Type B pancreatic cell (in vitro differentiated cells): ENCODE results near the gene FAM162A. TPM values are rescaled to one million over a fixed set of nuclear protein-coding genes. Genes with fewer than 3 reads are reported as not detected.

Experiments
- DNase-seq: peaks from one replicate; pipeline ENCODE4 v3.0.0; 2021; ENCODE audit warnings: mixed read lengths; ENCODE audit not compliant: unreplicated experiment; ENCODE audit errors: extremely low spot score
- H3K27ac Mint-ChIP-seq: 2 replicates; pipeline ENCODE4 v1.8.0; 2021; ENCODE audit warnings: mild to moderate bottlenecking, mixed read lengths
- H3K27me3 Mint-ChIP-seq: 2 replicates; pipeline ENCODE4 v1.8.0; 2021; ENCODE audit warnings: mixed read lengths
- H3K36me3 Mint-ChIP-seq: 2 replicates; pipeline ENCODE4 v1.8.0; 2021; ENCODE audit warnings: mixed read lengths
- H3K4me1 Mint-ChIP-seq: one replicate; pipeline ENCODE4 v1.8.0; 2021; ENCODE audit warnings: mixed read lengths; ENCODE audit not compliant: unreplicated experiment
- H3K4me3 Mint-ChIP-seq: 2 replicates; pipeline ENCODE4 v1.8.0; 2021; ENCODE audit warnings: mild to moderate bottlenecking, mixed read lengths
- H3K9me3 Mint-ChIP-seq: 2 replicates; pipeline ENCODE4 v1.8.0; 2021; ENCODE audit warnings: mixed read lengths
- total RNA-seq: library from RNA; stranded (reverse); gene quantifications from 2 replicates; pipeline ENCODE4 v1.2.1, GENCODE V29; 2021; ENCODE audit warnings: low replicate concordance
- TF ChIP-seq, protein P1 (sequence below): fragments of 200-600 bp; sonication (generic); conservative IDR thresholded peaks from 2 replicates; pipeline ENCODE4 v1.5.0; 2021; ENCODE audit warnings: antibody characterized with exemption, mild to moderate bottlenecking

Gene FAM162A
- total RNA-seq, 1 donor from 2014 or later = 68.8 TPM

DNA sequence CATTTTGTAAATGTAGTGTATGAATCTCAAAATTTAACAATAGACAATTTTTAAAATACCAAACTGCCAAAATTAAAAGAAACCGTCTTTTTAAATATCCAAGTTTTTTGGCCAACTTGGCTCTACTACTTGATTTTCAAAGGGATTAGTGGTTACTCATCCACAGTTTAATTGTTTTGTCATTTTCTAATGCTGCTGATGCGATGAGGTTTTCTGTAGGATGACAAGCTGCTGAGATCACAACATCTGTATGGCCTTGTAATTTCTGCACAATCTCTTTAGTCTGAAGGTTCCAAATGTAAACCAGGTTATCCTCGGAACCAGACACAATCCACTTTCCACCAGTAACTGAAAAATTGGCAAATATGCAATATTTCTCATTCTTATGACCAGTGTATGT is 30.4 kb downstream of the FAM162A start:
- Mint-ChIP-seq H3K27me3 (peaks cover 3% of the 10 kb centered on the region), H3K4me3 (peak overlapping the region; percentile 99), H3K36me3 (peaks cover 10% of the 10 kb centered on the region), H3K4me1 (peaks cover 25% of the 10 kb centered on the region), H3K9me3 (no peaks in the 10 kb centered on the region), H3K27ac (peak overlapping the region; percentile 99)
- TF ChIP-seq, protein P1, sequence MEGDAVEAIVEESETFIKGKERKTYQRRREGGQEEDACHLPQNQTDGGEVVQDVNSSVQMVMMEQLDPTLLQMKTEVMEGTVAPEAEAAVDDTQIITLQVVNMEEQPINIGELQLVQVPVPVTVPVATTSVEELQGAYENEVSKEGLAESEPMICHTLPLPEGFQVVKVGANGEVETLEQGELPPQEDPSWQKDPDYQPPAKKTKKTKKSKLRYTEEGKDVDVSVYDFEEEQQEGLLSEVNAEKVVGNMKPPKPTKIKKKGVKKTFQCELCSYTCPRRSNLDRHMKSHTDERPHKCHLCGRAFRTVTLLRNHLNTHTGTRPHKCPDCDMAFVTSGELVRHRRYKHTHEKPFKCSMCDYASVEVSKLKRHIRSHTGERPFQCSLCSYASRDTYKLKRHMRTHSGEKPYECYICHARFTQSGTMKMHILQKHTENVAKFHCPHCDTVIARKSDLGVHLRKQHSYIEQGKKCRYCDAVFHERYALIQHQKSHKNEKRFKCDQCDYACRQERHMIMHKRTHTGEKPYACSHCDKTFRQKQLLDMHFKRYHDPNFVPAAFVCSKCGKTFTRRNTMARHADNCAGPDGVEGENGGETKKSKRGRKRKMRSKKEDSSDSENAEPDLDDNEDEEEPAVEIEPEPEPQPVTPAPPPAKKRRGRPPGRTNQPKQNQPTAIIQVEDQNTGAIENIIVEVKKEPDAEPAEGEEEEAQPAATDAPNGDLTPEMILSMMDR = no peak
- no peak for DNase-seq

DNA sequence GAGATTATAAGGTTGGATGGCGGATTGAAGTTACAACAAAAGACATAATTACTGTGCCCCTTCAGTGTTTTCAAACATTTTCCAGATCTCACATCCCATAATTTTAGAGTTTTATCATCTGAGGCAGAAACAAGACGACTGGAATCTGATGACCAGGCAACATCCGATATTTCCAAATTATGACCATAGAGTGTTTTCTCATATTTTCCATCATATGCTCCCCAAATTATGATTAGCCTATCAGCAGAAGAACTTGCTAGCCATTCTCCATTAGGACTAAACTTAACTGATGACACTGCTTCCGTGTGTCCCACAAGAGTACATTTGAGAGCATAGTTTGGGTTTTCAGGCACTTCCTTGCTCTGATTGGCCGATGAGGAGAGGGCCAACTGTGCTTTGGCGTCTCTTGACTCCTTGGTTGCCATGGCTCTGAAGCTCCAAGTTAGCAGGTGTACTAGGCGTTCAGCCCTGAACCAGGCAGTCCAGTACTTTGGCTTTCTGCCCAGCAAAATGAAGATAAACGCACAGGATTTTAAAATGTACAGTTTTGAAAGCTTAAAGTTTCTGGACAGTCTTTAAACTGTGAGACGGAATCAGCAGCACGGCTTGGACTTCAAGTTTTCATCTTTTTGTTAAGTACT is 31.2 kb downstream of the FAM162A start:
- no peak for DNase-seq
- H3K4me3 Mint-ChIP-seq = peak overlapping the region; percentile 99

DNA sequence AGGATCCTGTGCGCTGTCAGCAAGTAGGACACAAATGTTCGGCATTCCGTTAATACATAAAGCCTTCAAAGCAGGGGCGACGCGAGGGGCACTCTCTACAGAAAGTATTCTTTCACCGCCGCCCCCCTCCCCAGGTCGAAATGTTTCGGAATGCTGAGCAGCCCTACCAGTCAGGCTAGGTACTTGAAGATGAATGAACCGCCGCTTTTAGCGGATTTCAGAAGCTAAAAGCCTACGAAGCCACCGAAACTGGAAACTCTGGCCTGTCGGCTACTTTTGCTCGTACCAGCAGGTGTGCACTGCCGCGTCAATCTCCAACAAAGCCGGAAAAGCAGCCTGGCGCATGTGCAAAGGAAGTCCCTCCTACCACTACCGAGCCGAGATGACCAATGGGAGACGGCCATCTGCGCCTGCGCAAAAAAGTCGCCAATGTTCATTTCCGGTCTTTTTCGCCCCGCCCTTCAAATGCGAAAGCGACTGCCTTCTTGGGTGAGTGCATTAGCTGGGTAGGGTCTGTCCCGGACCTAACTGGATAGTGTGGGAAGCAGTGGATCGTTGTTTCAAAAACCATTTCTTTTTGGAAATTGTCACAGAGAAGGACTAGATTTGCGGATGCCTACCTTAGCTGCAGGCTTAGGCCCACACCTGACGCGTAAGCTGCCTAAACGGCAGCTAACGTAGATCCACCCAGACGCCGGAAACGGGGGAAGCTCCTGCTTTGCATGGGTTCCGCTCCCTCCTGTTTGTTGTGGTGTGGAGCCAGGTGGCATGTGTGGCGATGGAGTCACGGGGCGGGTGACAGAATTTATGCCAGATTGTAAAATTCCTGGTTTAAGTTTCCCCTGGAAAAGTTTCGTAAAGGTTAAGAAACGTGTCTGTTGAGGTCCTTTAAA is 32.0 kb downstream of the FAM162A start, which contains the start of gene WDR5B:
Gene WDR5B, minus strand, starts transcription at position 301 of the 893 bp plus-strand sequence. CDS start 534 bp downstream, outside the sequence.
- TF ChIP-seq, protein P1 = peak; percentile 41
- H3K4me3 Mint-ChIP-seq = peak within 1 kb of the TSS; percentile 99
- H3K27me3 Mint-ChIP-seq = peaks cover 3% of the 10 kb centered on the region
- peaks cover 11% of the 10 kb centered on the region for H3K36me3 Mint-ChIP-seq
- peaks cover 25% of the 10 kb centered on the region for H3K4me1 Mint-ChIP-seq
- peak within 1 kb of the TSS; percentile 99 for H3K27ac Mint-ChIP-seq
- DNase-seq = peak; percentile 98
- no peaks in the 10 kb centered on the region for H3K9me3 Mint-ChIP-seq

More for the DNA sequence above, 31.2 kb downstream of the FAM162A start:
- Mint-ChIP-seq H3K9me3 (no peaks in the 10 kb centered on the region), H3K27me3 (peaks cover 3% of the 10 kb centered on the region), H3K4me1 (peaks cover 25% of the 10 kb centered on the region), H3K36me3 (peaks cover 12% of the 10 kb centered on the region), H3K27ac (peak overlapping the region; percentile 99)
- TF ChIP-seq, protein P1 = no peak

DNA sequence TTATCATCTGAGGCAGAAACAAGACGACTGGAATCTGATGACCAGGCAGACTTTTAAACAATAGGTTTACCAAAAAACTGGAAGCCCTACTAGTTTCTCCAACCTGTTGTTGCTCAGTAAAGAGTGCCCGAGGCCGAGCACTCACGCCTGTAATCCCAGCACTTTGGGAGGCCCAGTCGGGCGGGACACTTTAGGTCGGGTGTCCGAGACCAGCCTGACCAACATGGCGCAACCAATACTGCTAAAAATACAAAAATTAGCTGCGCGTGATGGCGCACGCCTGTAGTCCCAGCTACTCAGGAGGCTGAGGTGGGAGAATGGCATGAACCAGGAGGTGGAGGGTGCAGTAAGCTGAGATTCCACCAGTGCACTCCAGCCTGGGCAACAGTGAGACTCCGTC is 33.0 kb downstream of the FAM162A start:
- peak overlapping the region; percentile 99 for H3K27ac Mint-ChIP-seq
- H3K36me3 Mint-ChIP-seq = peaks cover 14% of the 10 kb centered on the region

DNA sequence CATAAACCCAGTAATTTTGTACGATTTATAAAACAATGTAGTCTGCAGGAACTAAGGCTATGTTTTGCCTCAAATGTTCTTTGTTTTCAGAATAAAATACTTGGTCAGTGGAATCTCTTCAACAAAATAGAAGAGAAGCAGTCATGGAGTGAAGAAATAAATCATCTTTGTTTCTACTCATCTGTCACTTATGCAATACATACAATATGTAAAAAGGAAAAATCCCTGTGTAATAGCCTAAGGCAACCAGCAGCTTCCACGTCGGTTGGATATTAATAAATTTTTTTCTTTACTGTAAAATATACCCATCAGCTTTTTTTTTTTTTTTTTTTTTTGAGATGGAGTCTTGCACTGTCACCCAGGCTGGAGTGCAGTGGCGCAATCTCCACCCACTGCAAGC is 37.1 kb downstream of the FAM162A start:
- TF ChIP-seq, protein P1 = no peak
- Mint-ChIP-seq H3K4me3 (no peak overlapping the region), H3K27me3 (peaks cover under 1% of the 10 kb centered on the region), H3K27ac (no peak overlapping the region), H3K36me3 (peaks cover 24% of the 10 kb centered on the region), H3K4me1 (peaks cover 8% of the 10 kb centered on the region), H3K9me3 (no peaks in the 10 kb centered on the region)
- DNase-seq = no peak

More for the DNA sequence above, 33.0 kb downstream of the FAM162A start:
- Mint-ChIP-seq H3K27me3 (peaks cover 3% of the 10 kb centered on the region), H3K9me3 (no peaks in the 10 kb centered on the region), H3K4me3 (peak overlapping the region; percentile 99), H3K4me1 (peaks cover 25% of the 10 kb centered on the region)
- TF ChIP-seq, protein P1 = no peak
- DNase-seq = no peak
